Measurements from ENCODE around the gene IMMP2L. TPM values are rescaled to one million over a fixed set of nuclear protein-coding genes. Genes with fewer than 3 reads are reported as not detected.
A peak's percentile ranks its signal among the peaks of the same experiment; 100 is the strongest.

Gene IMMP2L
- total RNA-seq, 1 experiment from 2014 or later, result 13.6 TPM

- TF ChIP-seq, protein P1, sequence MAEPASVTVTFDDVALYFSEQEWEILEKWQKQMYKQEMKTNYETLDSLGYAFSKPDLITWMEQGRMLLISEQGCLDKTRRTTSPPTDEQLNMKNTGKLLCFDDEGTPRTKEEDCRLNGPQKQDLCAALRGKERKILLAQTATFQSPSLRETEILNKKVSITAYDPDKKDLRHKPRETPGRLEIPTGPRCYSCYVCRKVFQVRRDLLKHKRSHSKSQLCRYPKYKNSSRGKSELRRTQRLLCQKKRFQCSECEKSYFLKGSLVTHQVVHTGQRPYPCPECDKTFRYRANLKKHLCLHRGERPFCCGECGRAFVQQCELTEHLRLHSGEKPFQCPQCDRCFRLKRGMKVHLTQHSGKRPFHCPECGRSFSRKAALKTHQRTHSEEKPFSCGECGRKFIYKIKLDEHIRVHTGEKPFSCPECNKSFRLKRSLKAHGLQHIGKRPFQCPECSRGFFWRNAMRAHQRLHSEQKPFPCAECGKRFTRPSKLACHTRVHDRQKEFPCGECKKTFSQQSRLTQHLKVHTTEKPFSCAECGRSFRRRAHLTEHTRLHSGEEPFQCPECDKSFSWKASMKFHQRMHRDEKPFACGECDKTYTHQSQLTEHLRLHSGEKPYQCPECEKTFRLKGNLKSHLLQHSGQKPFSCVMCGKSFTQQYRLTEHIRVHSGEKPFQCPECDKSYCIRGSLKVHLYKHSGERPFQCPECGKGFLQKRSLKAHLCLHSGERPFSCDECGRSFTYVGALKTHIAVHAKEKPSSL (CRISPR knock-in tag; conservative IDR thresholded peaks at IDR 0.05), result no peak
- no peak for TF ChIP-seq RORB (CRISPR knock-in tag; IDR thresholded peaks at IDR 0.05)
- TF ChIP-seq, protein P2, sequence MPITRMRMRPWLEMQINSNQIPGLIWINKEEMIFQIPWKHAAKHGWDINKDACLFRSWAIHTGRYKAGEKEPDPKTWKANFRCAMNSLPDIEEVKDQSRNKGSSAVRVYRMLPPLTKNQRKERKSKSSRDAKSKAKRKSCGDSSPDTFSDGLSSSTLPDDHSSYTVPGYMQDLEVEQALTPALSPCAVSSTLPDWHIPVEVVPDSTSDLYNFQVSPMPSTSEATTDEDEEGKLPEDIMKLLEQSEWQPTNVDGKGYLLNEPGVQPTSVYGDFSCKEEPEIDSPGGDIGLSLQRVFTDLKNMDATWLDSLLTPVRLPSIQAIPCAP (CRISPR knock-in tag; IDR thresholded peaks at IDR 0.05), result no peak
These were observed 424.7 kb downstream of the IMMP2L start (continued) for GRCh38 chr7:111137296-111138192.

DNA sequence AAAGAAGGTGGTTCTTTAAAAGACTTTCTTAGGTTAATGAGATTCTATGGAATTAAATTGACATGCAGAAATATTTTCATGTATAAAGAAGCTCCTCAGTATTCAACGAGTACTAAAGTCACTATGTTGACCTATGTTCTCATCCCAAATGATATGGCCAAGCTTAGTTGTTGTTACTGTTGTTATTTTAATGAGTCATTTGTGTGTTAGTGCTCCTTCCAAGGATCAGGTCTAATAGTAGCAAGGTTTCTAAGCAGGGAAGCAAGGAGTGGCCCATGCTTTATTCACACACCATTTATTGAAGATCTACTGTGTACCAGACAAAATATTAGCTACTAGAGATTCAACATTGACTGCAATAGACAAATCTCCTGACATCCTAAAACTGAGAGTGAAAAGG is 429.5 kb downstream of the IMMP2L start:
- H3K27me3 Mint-ChIP-seq (ENCODE audit: low read depth), result no peaks in the 10 kb centered on the region
- TF ChIP-seq RORB (CRISPR knock-in tag; IDR thresholded peaks at IDR 0.05), result no peak
- no peak for TF ChIP-seq MYBL2 (CRISPR knock-in tag; IDR thresholded peaks at IDR 0.05)
- TF ChIP-seq TCF7 (CRISPR knock-in tag; IDR thresholded peaks at IDR 0.05; ENCODE audit: low read depth), result no peak
- TF ChIP-seq, protein P3, sequence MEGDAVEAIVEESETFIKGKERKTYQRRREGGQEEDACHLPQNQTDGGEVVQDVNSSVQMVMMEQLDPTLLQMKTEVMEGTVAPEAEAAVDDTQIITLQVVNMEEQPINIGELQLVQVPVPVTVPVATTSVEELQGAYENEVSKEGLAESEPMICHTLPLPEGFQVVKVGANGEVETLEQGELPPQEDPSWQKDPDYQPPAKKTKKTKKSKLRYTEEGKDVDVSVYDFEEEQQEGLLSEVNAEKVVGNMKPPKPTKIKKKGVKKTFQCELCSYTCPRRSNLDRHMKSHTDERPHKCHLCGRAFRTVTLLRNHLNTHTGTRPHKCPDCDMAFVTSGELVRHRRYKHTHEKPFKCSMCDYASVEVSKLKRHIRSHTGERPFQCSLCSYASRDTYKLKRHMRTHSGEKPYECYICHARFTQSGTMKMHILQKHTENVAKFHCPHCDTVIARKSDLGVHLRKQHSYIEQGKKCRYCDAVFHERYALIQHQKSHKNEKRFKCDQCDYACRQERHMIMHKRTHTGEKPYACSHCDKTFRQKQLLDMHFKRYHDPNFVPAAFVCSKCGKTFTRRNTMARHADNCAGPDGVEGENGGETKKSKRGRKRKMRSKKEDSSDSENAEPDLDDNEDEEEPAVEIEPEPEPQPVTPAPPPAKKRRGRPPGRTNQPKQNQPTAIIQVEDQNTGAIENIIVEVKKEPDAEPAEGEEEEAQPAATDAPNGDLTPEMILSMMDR (IDR thresholded peaks at IDR 0.05), result no peak
- TF ChIP-seq ZBTB43 (CRISPR knock-in tag; IDR thresholded peaks at IDR 0.05), result no peak
- CTCF ChIA-PET, result interaction anchor here (1.1 kb wide), 2 partner anchors 8 to 34 kb away, joined by 3 read pairs; no protein-coding TSS in a partner anchor
- no peak overlapping the region for H3K27ac Mint-ChIP-seq
- no peak overlapping the region for H3K4me3 Mint-ChIP-seq
- peaks cover 7% of the 10 kb centered on the region for H3K4me1 Mint-ChIP-seq
- no peaks in the 10 kb centered on the region for H3K36me3 Mint-ChIP-seq
- no peak for DNase-seq (ENCODE audit: low spot score)
- POLR2A ChIA-PET, result no interaction called here
- no peak for ATAC-seq
- no peaks in the 10 kb centered on the region for H3K9me3 Mint-ChIP-seq

GRCh38 chr7:111129435-111129834 is 432.9 kb downstream of the IMMP2L start:
- ChIA-PET CTCF (no interaction called here), POLR2A (no interaction called here)
- Mint-ChIP-seq H3K27me3 (ENCODE audit: low read depth) (no peaks in the 10 kb centered on the region), H3K4me3 (no peak overlapping the region), H3K36me3 (no peaks in the 10 kb centered on the region), H3K27ac (no peak overlapping the region), H3K9me3 (no peaks in the 10 kb centered on the region), H3K4me1 (peaks cover 5% of the 10 kb centered on the region)
- TF ChIP-seq, protein P4, sequence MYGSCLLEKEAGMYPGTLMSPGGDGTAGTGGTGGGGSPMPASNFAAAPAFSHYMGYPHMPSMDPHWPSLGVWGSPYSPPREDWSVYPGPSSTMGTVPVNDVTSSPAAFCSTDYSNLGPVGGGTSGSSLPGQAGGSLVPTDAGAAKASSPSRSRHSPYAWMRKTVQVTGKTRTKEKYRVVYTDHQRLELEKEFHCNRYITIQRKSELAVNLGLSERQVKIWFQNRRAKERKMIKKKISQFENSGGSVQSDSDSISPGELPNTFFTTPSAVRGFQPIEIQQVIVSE (CRISPR knock-in tag; IDR thresholded peaks at IDR 0.05; ENCODE audit: borderline replicate concordance), result no peak
- 0 out of 2 replicates have a peak, but pooled peaks have one; percentile 17 for TF ChIP-seq HMGA2 (CRISPR knock-in tag; IDR thresholded peaks at IDR 0.05)
- ATAC-seq, result no peak
- no peak for DNase-seq (ENCODE audit: low spot score)

GRCh38 chr7:111126987-111127386 is 435.3 kb downstream of the IMMP2L start:
- Mint-ChIP-seq H3K27me3 (ENCODE audit: low read depth) (no peaks in the 10 kb centered on the region), H3K4me3 (no peak overlapping the region), H3K27ac (no peak overlapping the region), H3K4me1 (no peaks in the 10 kb centered on the region), H3K36me3 (no peaks in the 10 kb centered on the region; the same call in 1 of the 2 replicates), H3K9me3 (no peaks in the 10 kb centered on the region)
- DNase-seq (ENCODE audit: low spot score), result no peak
- ChIA-PET POLR2A (no interaction called here), CTCF (no interaction called here)
- no peak for ATAC-seq
- TF ChIP-seq, protein P5, sequence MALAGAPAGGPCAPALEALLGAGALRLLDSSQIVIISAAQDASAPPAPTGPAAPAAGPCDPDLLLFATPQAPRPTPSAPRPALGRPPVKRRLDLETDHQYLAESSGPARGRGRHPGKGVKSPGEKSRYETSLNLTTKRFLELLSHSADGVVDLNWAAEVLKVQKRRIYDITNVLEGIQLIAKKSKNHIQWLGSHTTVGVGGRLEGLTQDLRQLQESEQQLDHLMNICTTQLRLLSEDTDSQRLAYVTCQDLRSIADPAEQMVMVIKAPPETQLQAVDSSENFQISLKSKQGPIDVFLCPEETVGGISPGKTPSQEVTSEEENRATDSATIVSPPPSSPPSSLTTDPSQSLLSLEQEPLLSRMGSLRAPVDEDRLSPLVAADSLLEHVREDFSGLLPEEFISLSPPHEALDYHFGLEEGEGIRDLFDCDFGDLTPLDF (CRISPR knock-in tag; IDR thresholded peaks at IDR 0.05), result no peak
- TF ChIP-seq IRF2 (CRISPR knock-in tag; IDR thresholded peaks at IDR 0.05; ENCODE audit: borderline replicate concordance, low read depth) (no peak), MYBL2 (CRISPR knock-in tag; IDR thresholded peaks at IDR 0.05) (no peak), JUN (CRISPR knock-in tag; IDR thresholded peaks at IDR 0.05) (no peak), SMAD3 (CRISPR knock-in tag; IDR thresholded peaks at IDR 0.05; ENCODE audit: borderline replicate concordance) (no peak), TEAD1 (CRISPR knock-in tag; IDR thresholded peaks at IDR 0.05) (no peak), ELF4 (CRISPR knock-in tag; IDR thresholded peaks at IDR 0.05; ENCODE audit: low read depth) (no peak), ZNF512 (CRISPR knock-in tag; IDR thresholded peaks at IDR 0.05; ENCODE audit: borderline replicate concordance) (no peak), GABPB1 (CRISPR knock-in tag; IDR thresholded peaks at IDR 0.05) (no peak)

All from WTC11 (cell line).